Measurements from ENCODE around the gene FCER2. TPM values are rescaled to one million over a fixed set of nuclear protein-coding genes. Genes with fewer than 3 reads are reported as not detected.

The FCER2 gene
- total RNA-seq, 1 experiment from 2014 or later = not detected

DNA sequence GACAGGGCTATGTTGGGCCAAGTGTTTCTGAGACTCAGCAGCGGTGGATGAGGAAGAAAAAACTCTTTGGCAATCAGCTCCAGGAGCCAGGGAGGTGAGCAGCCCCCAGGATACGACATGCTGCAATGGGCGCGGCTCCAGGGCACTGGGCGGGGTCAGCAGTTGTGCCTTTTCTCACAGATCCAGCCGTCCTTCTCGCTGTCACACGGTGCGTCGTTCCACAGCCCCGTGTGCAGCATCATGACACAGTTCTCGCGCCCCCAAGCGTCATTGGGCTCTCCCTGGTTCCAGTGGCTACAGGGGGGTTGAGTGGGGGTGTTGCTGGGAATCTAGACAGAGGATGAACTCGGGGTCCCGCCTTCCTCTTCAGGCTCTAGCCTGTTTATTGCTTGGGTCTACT lies 27.3 kb upstream of the FCER2 start:
- H3K4me2 ChIP-seq (ENCODE audit: insufficient read depth, insufficient read length, low read length) = peak overlapping the region; percentile 65
- Mint-ChIP-seq H3K36me3 (ENCODE audit: insufficient read depth in 1 of 3, low read depth in 3 of 3) (no peaks in the 10 kb centered on the region), H3K4me3 (peak overlapping the region in 1 of 2 experiments; percentile 83; a peak in 2 of 5 replicates)

More for the DNA sequence above, 27.3 kb upstream of the FCER2 start:
- Mint-ChIP-seq H3K4me1 (peaks cover 10 to 21% of the 10 kb centered on the region in 2 experiments), H3K9me3 (peaks cover 0 to 3% of the 10 kb centered on the region in 2 experiments; a peak in 2 of 5 replicates), H3K27me3 (ENCODE audit: low read depth) (peaks cover 87% of the 10 kb centered on the region), H3K27ac (no peak overlapping the region)
- Histone ChIP-seq H4K5ac (ENCODE audit: insufficient read length, low read depth, low read length) (no peak overlapping the region), H4K91ac (ENCODE audit: insufficient read length, low read depth, low read length) (no peak overlapping the region), H3K27ac (ENCODE audit: insufficient read length, low read depth, low read length) (no peak overlapping the region), H2BK15ac (ENCODE audit: low read depth, low read length) (no peak overlapping the region), H4K8ac (replicated peaks; ENCODE audit: insufficient read length, low read depth, low read length) (no peak overlapping the region), H3K4me1 (ENCODE audit: insufficient read depth, low read length) (no peaks in the 10 kb centered on the region), H3K14ac (ENCODE audit: insufficient read depth, low read length) (no peak overlapping the region), H2AK5ac (ENCODE audit: insufficient read length, low read length) (no peak overlapping the region), H3K9me3 (ENCODE audit: control insufficient read depth, low read depth, low read length) (no peaks in the 10 kb centered on the region), H2BK120ac (ENCODE audit: low read depth, low read length, poor library complexity, severe bottlenecking) (no peak overlapping the region), H3K79me2 (ENCODE audit: insufficient read depth, low read length) (no peaks in the 10 kb centered on the region), H2BK12ac (ENCODE audit: insufficient read length, low read depth, low read length) (no peak overlapping the region), H2AFZ (ENCODE audit: low read length) (no peak overlapping the region), H2BK20ac (ENCODE audit: low read depth, low read length, poor library complexity, severe bottlenecking) (no peak overlapping the region), H3K18ac (ENCODE audit: insufficient read length, low read depth, low read length) (no peak overlapping the region), H3K56ac (ENCODE audit: insufficient read length, low read depth, low read length) (no peak overlapping the region), H3K79me1 (ENCODE audit: insufficient read depth, low read depth, low read length, poor library complexity, severe bottlenecking) (no peaks in the 10 kb centered on the region), H4K20me1 (ENCODE audit: control insufficient read depth, insufficient read depth, insufficient read length) (no peaks in the 10 kb centered on the region), H2BK5ac (ENCODE audit: insufficient read length, low read length) (no peak overlapping the region), H3K27me3 (ENCODE audit: insufficient read depth, low read length) (peaks cover 18% of the 10 kb centered on the region; the same call in 1 of the 2 replicates), H3K23me2 (ENCODE audit: insufficient read length, low read depth, low read length, poor library complexity, severe bottlenecking) (peaks cover 7% of the 10 kb centered on the region), H3T11ph (ENCODE audit: low read length) (no peak overlapping the region), H3K4ac (ENCODE audit: low read depth, low read length) (no peak overlapping the region), H3K9ac (ENCODE audit: extremely low read depth, insufficient read length, low read length) (no peak overlapping the region), H3K23ac (ENCODE audit: insufficient read length, low read depth, low read length) (no peak overlapping the region)
- peak; percentile 54 for DNase-seq
- TF ChIP-seq CTCF (conservative IDR thresholded peaks at IDR 0.05) = no peak
- WGBS (ENCODE audit: extremely low coverage, insufficient read length, low lambda C conversion rate) = no CpG with 5 or more reads among the region's 16 CpGs
